A172 (cell line): Measurements from ENCODE around the gene CCDC142. TPM values are rescaled to one million over a fixed set of nuclear protein-coding genes. Genes with fewer than 3 reads are reported as not detected.
A peak's percentile ranks its signal among the peaks of the same experiment; 100 is the strongest.
"Not testable (repeated sequence)": the region's sequence is repeated elsewhere in the genome, so short reads cannot be mapped to it uniquely, and the experiment has no call there.

Experiments used
- DNase-seq: peaks from one replicate; pipeline ENCODE4 v3.0.0-alpha.2; 2015; ENCODE audit warnings: low spot score
- total RNA-seq: library from RNA; depleted of rRNA; stranded (reverse); fragments of >200 nt; shearing (Covaris generic); gene quantifications from 2 replicates; pipeline ENCODE4 v1.2.3, GENCODE V29; 2014

Gene CCDC142
- total RNA-seq, 1 experiment from 2014 or later, result 12.5 TPM

- no peak for DNase-seq
Measured at GRCh38 chr2:74471332-74472065, 11.3 kb downstream of the CCDC142 start.

DNA sequence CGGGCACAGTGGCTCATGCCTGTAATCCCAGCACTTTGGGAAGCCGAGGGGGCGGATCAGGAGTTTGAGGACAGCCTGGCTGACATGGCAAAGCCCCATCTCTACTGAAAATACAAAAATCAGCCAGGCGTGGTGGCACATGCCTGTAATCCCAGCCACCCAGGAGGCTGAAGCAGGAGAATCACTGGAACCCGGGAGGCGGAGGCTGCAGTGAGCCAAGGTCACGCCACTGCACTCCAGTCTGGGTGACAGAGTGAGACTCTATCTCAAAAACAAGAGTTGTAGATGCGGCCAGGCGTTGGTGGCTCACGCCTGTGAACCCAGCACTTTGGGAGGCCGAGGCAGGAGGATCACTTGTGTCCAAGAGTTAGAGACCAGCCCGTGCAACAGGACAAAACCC, 12.1 kb downstream of the CCDC142 start:
- DNase-seq, result not testable (repeated sequence)

- no peak for DNase-seq
Measured at GRCh38 chr2:74464406-74464805, 18.4 kb downstream of the CCDC142 start.

GRCh38 chr2:74462786-74463105, 20.1 kb downstream of the CCDC142 start:
- no peak for DNase-seq

GRCh38 chr2:74462054-74462785, 20.6 kb downstream of the CCDC142 start:
- no peak for DNase-seq

GRCh38 chr2:74461187-74462053, 21.4 kb downstream of the CCDC142 start:
- no peak for DNase-seq

DNA sequence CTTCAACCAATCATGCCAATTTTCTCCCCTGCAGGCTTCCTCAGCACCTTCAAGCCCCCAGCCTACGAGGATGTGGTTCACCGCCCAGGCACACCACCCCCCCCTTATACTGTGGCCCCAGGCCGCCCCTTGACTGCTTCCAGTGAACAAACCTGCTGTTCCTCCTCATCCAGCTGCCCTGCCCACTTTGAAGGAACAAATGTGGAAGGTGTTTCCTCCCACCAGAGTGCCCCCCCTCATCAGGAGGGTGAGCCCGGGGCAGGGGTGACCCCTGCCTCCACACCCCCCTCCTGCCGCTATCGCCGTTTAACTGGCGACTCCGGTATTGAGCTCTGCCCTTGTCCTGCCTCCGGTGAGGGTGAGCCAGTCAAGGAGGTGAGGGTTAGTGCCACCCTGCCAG, 22.6 kb downstream of the CCDC142 start:
- not testable (repeated sequence) for DNase-seq

GRCh38 chr2:74459503-74460118, 23.2 kb downstream of the CCDC142 start:
- DNase-seq, result not testable (repeated sequence)

DNA sequence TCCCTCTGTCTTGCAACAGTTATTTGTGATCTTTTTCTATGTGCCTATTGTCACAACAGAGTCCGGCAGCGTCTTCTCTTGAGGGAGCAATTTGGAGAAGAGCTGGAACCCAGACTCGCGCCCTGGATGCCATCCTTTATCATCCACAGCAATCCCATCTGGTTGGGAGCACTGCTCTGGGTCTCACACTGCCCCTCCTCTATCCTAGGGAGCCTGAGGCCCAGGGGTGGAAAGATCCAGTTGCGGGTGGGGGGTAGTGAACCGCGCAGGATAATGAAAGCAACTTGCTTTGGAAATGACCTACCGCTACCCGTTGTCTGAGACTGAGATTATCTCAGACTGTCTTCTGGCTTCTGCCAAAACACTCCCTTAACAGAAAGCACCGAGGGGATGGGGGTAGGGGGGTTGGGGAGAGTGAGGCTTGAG, 23.8 kb downstream of the CCDC142 start:
- no peak for DNase-seq

DNA sequence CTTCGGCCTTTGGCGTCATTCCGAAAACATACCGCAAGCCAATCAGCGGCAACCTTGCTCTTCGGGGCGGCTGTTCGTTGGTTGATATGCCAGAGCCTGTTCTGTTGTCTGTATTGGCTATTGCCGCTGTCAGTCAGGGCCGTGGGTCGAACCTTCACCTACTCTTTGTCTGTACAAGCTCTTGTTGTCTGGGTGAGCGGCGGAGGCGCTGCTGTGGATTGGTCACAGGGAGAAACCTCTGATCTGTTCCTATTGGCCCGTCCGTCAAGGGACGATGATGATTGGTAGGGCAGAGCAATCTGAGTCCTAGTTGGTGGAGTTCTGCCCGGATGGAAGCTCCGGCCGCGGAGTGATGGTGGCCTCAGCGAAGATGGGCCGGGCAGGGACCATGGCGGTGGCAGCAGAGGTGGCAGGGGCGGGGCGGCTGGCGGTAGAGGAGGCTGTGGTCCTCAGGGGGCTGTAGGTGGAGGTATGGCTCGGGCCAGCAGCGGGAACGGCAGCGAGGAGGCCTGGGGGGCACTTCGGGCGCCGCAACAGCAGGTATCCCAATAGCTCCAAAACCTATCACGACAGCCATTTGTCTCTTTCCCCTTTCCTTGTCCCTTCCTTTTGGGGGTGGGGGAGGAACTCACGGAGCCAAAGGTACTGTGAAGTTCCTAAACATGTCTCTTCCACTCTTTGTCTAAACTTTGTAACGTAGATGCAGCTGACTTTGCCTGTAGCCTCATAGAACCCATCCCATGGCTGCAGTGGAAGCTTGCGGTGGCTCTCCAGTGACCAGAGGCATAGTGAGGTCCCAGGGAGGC, 24.5 kb downstream of the CCDC142 start, which contains the start of gene WBP1:
WBP1 (plus strand) TSS at position 307 of the 806 bp plus-strand sequence; CDS start at position 472, 165 bp downstream.
- peak; percentile 100 for DNase-seq

GRCh38 chr2:74457549-74458131, 25.2 kb downstream of the CCDC142 start:
- DNase-seq, result no peak

- DNase-seq, result no peak
Measured at GRCh38 chr2:74457129-74457548, 25.7 kb downstream of the CCDC142 start.

GRCh38 chr2:74454654-74455511, 27.9 kb downstream of the CCDC142 start, which contains the start of gene INO80B:
INO80B (plus strand) TSS chr2:74455087; CDS start chr2:74455117, 30 bp downstream.
- peak; percentile 96 for DNase-seq

DNA sequence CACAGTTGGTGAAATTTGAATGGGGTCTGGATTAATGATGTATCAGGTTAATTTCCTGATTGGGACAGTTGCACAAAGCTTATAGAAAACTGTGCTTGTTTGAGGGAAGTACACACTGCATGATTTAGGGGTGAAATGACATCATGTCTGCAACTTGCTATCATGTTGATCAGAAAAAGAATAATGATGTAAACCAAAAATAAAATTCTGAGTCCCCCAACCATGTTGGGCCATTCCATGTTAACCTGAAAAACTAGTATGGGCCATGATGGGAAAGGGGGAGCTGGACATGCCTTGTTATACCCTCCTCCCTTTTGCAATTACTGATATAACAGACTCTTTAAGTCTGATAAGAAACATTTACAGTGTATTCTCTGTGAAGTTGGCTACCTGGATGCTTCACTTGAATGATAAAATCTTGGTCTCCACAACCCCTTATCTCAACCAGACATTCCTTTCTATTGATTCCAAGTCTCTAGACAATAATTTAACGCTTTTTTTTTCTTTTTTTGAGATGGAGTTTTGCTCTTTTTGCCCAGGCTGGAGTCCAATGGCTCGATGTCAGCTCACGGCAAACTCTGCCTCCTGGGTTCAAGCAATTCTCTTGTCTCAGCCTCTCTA, 32.1 kb downstream of the CCDC142 start:
- DNase-seq, result no peak

DNA sequence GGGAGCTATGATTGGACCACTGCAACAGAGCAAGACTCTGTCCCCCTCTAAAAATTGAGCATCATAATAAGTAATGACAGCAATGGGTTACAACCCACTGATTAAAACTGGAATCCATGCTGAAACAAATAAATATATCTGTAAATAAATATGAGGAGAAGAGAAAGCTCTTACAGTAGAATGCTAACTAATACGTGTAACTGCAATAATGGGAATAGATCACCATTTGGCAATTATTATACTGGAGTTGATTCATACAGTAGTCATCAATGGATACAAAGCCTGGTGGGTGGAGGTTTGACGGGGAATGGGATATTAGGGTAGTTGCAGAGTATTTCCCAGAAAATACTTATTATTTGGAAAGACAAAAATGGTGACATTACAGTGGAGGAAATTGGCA, 34.0 kb downstream of the CCDC142 start:
- no peak for DNase-seq

DNA sequence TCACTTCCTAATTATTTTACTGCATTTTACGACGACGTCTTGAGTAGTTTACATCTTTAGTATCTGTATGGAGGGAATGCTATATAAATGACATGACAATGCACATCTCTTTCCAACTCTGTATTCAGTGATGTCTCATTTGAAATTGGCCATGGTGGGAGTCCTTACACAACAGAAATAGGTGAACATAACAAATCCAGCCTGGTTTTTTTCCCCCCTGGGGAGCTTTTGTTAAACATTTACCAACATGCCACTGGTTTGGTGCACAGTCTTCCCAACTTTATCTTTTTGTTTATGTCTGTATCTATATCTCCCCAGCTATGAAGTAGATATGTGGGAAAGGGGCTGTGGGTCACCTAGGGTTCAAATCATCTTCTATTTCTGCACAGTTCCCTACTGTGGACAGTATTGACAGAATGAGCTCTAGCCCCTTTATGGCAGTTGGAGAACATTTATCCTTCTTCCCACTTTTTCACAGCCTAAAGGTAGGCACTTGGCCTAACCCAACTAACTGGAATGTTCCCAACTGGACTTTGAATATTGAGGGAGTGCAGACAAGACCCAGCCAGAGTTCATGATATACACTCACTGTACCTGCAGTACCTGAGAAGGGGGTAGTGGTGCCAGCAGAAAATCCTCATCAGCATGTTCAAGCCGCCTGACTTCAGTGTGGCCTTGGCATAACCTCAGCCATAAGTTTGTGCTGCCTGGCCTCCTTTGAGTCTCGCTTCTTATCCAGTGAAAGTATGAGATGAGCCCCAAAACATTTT, 35.4 kb downstream of the CCDC142 start:
- DNase-seq, result no peak

DNA sequence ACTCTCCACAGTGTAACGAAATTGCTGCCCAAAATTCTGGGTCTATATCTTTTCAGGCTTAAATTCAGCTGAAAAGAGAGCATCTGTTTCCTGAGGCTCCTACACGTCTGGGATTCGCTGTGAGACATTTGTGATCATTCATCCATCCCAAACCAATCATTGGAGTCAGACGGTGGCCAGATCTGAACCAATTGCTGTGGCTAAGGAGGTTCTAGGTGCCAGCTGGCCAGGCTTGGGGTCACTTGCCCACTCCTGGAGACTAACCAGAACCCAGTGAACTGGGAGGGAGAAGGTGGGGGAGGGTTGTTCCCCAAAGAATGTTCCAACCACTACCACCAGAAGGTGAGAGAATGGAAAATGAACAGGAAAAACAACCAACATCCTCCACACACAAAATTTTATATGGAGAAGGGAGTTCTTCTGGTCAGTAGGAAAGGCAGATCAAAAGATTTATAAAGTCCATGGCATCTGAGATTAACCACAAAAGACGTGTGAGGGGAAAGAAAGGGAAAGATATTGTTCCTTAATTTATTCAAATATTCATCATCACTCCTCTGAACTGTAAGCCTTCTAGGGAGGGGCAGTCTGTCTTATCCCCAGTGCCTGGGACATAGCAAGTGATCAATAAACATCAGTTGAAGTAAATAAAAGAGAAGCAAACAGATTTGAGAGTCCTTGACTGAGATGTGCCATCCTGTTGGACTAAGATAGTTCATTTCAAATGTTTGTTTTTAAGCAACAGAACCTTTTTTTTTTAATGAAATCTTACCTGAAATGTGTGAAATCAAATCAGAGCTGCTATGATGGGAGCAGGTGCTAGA, 38.1 kb downstream of the CCDC142 start:
- DNase-seq, result no peak
